IMR-90 (cell line): ENCODE data around the gene KIF13A. TPM values are rescaled to one million over a fixed set of nuclear protein-coding genes. Genes with fewer than 3 reads are reported as not detected.

Source experiments
- ATAC-seq: fragments of 200-7000 bp; cut with Tn5 transposase; 2 replicates; pipeline ENCODE4 v1.9.1; 2020; ENCODE audit warnings: low read depth, mild to moderate bottlenecking, moderate library complexity
- BruUV-seq: library from RNA; stranded (reverse); fragments of 400-500 nt; replicated peaks from 2 replicates; lab custom pipeline; 2021; lab: Mats Ljungman, UMichigan
- CTCF ChIA-PET: fragments of 300-600 bp; formaldehyde crosslinking; extraction: SDS; loops from one replicate; lab custom pipeline; 2021; ENCODE audit warnings: antibody characterized with exemption; lab: Yijun Ruan, JAX
- POLR2A ChIA-PET: fragments of 300-600 bp; sonication (Branson Sonifier 250); formaldehyde crosslinking; loops from one replicate; lab custom pipeline; 2022; ENCODE audit warnings: antibody characterized with exemption; ENCODE audit not compliant: unreplicated experiment; lab: Charles Lee
- DNase-seq: peaks from one replicate; pipeline ENCODE4 v3.0.0; 2013
- H2AFZ ChIP-seq: replicated peaks from 2 replicates; pipeline ENCODE3; 2013; ENCODE audit warnings: low read length, mild to moderate bottlenecking; ENCODE audit not compliant: poor library complexity
- H2AK5ac ChIP-seq: 2 replicates; pipeline ENCODE4 v1.6.1; 2013; ENCODE audit warnings: low read depth, low read length, inconsistent platforms
- H2AK9ac ChIP-seq: replicated peaks from 2 replicates; pipeline ENCODE3; 2013; ENCODE audit warnings: mild to moderate bottlenecking, low read depth, low read length, moderate library complexity; ENCODE audit not compliant: poor library complexity
- H2BK120ac ChIP-seq: 2 replicates; pipeline ENCODE4 v1.6.1; 2013; ENCODE audit warnings: low read depth, low read length, inconsistent platforms
- H2BK15ac ChIP-seq: 3 replicates; pipeline ENCODE4 v1.6.1; 2013; ENCODE audit warnings: low read depth, low read length, inconsistent platforms
- H2BK20ac ChIP-seq: 2 replicates; pipeline ENCODE4 v1.6.1; 2013; ENCODE audit warnings: low read depth, mild to moderate bottlenecking, inconsistent platforms, low read length, moderate library complexity
- H2BK5ac ChIP-seq: 2 replicates; pipeline ENCODE4 v1.6.1; 2013; ENCODE audit warnings: mild to moderate bottlenecking, low read depth, low read length, inconsistent platforms; ENCODE audit not compliant: poor library complexity, severe bottlenecking
- H3K14ac ChIP-seq: replicated peaks from 2 replicates; pipeline ENCODE4 v1.6.1; 2013; ENCODE audit warnings: low read depth, low read length, inconsistent platforms
- H3K18ac ChIP-seq: 2 replicates; pipeline ENCODE4 v1.6.1; 2013; ENCODE audit warnings: low read depth, low read length, control low read depth
- H3K23ac ChIP-seq: 2 replicates; pipeline ENCODE4 v1.6.1; 2013; ENCODE audit warnings: low read depth, low read length, inconsistent platforms
- H3K27ac ChIP-seq: 2 replicates; pipeline ENCODE4 v1.5.1; 2013; ENCODE audit warnings: mild to moderate bottlenecking, control low read depth, low read length; ENCODE audit not compliant: insufficient read depth
- H3K27me3 ChIP-seq: 2 replicates; pipeline ENCODE4 v1.6.1; 2013; ENCODE audit warnings: low read length; ENCODE audit not compliant: control insufficient read depth, insufficient read depth
- H3K36me3 ChIP-seq: 2 replicates; pipeline ENCODE4 v1.6.1; 2013; ENCODE audit warnings: low read length, mixed read lengths; ENCODE audit not compliant: control insufficient read depth, insufficient read depth
- H3K4ac ChIP-seq: 2 replicates; pipeline ENCODE4 v1.6.1; 2013; ENCODE audit warnings: low read depth, low read length, inconsistent platforms
- H3K4me1 ChIP-seq: 2 replicates; pipeline ENCODE4 v1.6.1; 2013; ENCODE audit warnings: low read length, mixed read lengths; ENCODE audit not compliant: control insufficient read depth, insufficient read depth
- H3K4me2 ChIP-seq: 2 replicates; pipeline ENCODE4 v1.6.1; 2013; ENCODE audit warnings: low read depth, mild to moderate bottlenecking, control low read depth, low read length, moderate library complexity
- H3K4me3 ChIP-seq: 2 replicates; pipeline ENCODE4 v1.5.1; 2013; ENCODE audit warnings: low read depth, mild to moderate bottlenecking, control low read depth, low read length, moderate library complexity; ENCODE audit not compliant: insufficient read depth
- H3K56ac ChIP-seq: 2 replicates; pipeline ENCODE4 v1.6.1; 2013; ENCODE audit warnings: low read length, inconsistent platforms; ENCODE audit not compliant: insufficient read depth; ENCODE audit errors: extremely low read depth
- H3K79me1 ChIP-seq, 2 experiments: 2 replicates each; pipeline ENCODE4 v1.6.1; 2013; ENCODE audit warnings: low read length in 2 of 2, inconsistent platforms in 1 of 2, low read depth in 1 of 2
- H3K9ac ChIP-seq: 2 replicates; pipeline ENCODE4 v1.6.1; 2013; ENCODE audit warnings: low read depth, low read length, control low read depth
- H3K9me1 ChIP-seq: 2 replicates; pipeline ENCODE4 v1.6.1; 2013; ENCODE audit warnings: low read length, inconsistent platforms; ENCODE audit not compliant: insufficient read depth
- H3K9me3 ChIP-seq: 2 replicates; pipeline ENCODE4 v1.6.1; 2013; ENCODE audit warnings: low read length; ENCODE audit not compliant: control insufficient read depth, insufficient read depth
- H4K20me1 ChIP-seq: 2 replicates; pipeline ENCODE4 v1.6.1; 2013; ENCODE audit warnings: low read length, inconsistent platforms; ENCODE audit not compliant: insufficient read depth
- H4K5ac ChIP-seq: 2 replicates; pipeline ENCODE4 v1.6.1; 2013; ENCODE audit warnings: mild to moderate bottlenecking, low read depth, low read length, control low read depth
- H4K8ac ChIP-seq, 2 experiments: 2 replicates each; pipeline ENCODE4 v1.6.1; 2013; ENCODE audit warnings: low read depth in 2 of 2, low read length in 2 of 2, control low read depth in 1 of 2, inconsistent platforms in 1 of 2
- H4K91ac ChIP-seq: 2 replicates; pipeline ENCODE4 v1.6.1; 2013; ENCODE audit warnings: low read depth, low read length, inconsistent platforms; ENCODE audit not compliant: insufficient read depth
- BHLHE40 ChIP-seq: fragments of 150-350 bp; IDR thresholded peaks from 2 replicates; pipeline ENCODE4 v1.6.1; 2016; ENCODE audit warnings: mild to moderate bottlenecking, low read depth, low read length
- CEBPB ChIP-seq: IDR thresholded peaks from 2 replicates; pipeline ENCODE4 v1.6.1; 2012; ENCODE audit warnings: low read depth, low read length, improper control_type of control experiment
- CHD1 ChIP-seq: IDR thresholded peaks from 2 replicates; pipeline ENCODE4 v1.6.1; 2012; ENCODE audit warnings: low read depth, low read length, improper control_type of control experiment
- FOS ChIP-seq: fragments of 150-350 bp; IDR thresholded peaks from 2 replicates; pipeline ENCODE4 v1.6.1; 2016; ENCODE audit warnings: low read depth, low read length
- MAFK ChIP-seq: IDR thresholded peaks from 2 replicates; pipeline ENCODE4 v1.6.1; 2012; ENCODE audit warnings: low read depth, low read length, improper control_type of control experiment
- MAZ ChIP-seq: IDR thresholded peaks from 2 replicates; pipeline ENCODE4 v1.6.1; 2012; ENCODE audit warnings: low read depth, mild to moderate bottlenecking, low read length, improper control_type of control experiment, moderate library complexity, borderline replicate concordance
- MXI1 ChIP-seq: IDR thresholded peaks from 2 replicates; pipeline ENCODE4 v1.6.1; 2012; ENCODE audit warnings: low read depth, mild to moderate bottlenecking, low read length, moderate library complexity, borderline replicate concordance
- NFE2L2 ChIP-seq: fragments of 150-350 bp; IDR thresholded peaks from 2 replicates; pipeline ENCODE4 v1.6.1; 2016; ENCODE audit warnings: low read depth, mild to moderate bottlenecking, low read length
- POLR2A ChIP-seq: IDR thresholded peaks from 2 replicates; pipeline ENCODE4 v1.6.1; 2012; ENCODE audit warnings: mild to moderate bottlenecking, low read depth, low read length
- RAD21 ChIP-seq: IDR thresholded peaks from 2 replicates; pipeline ENCODE4 v1.6.1; 2012; ENCODE audit warnings: low read length, improper control_type of control experiment
- RCOR1 ChIP-seq: IDR thresholded peaks from 2 replicates; pipeline ENCODE4 v1.6.1; 2012; ENCODE audit warnings: mild to moderate bottlenecking, low read length, improper control_type of control experiment; ENCODE audit not compliant: insufficient replicate concordance
- RFX5 ChIP-seq: IDR thresholded peaks from 2 replicates; pipeline ENCODE4 v1.8.0; 2012; ENCODE audit warnings: low read depth, mild to moderate bottlenecking, low read length, moderate library complexity
- SMC3 ChIP-seq: fragments of 150-350 bp; IDR thresholded peaks from 2 replicates; pipeline ENCODE4 v1.6.1; 2016; ENCODE audit warnings: low read depth, mild to moderate bottlenecking, antibody characterized with exemption, low read length, moderate library complexity
- WGBS, 2 experiments: methylation state at CpG; one replicate each; pipeline versions ENCODE4 v1.1.5 to v1.1.7; 2013; ENCODE audit warnings: missing lambda C conversion rate in 2 of 2; ENCODE audit not compliant: insufficient read length in 1 of 2; ENCODE audit errors: extremely low coverage in 2 of 2; 5-methylcytosine and 5-hydroxymethylcytosine counted together
- dilution Hi-C: fragments of 300-500 bp; cut with HindIII; formaldehyde crosslinking; loops from one replicate; pipeline ENCODE4 v1.14.3; 2018; ENCODE audit warnings: low sequenced_read_pairs; ENCODE audit not compliant: unreplicated experiment
- in situ Hi-C: fragments of 300-500 bp; cut with MboI; formaldehyde crosslinking; loops from 3 replicates; pipeline ENCODE4 v1.14.3; 2019; ENCODE audit warnings: low sequenced_read_pairs, inconsistent platforms, mixed read lengths
- intact Hi-C: fragments of 100-400 bp; cut with micrococcal nuclease; formaldehyde crosslinking; loops from 2 replicates; pipeline ENCODE4 v1.10.0; 2022
- polyA plus RNA-seq, 3 experiments: library from polyadenylated mRNA; depleted of rRNA; stranded (reverse); fragments of >200 nt; gene quantifications; 2 replicates each; pipeline ENCODE4 v1.2.3, GENCODE V29; 2012; ENCODE audit warnings: low replicate concordance in 1 of 3
- total RNA-seq: library from RNA; depleted of rRNA; stranded (reverse); fragments of >200 nt; gene quantifications from 2 replicates; pipeline ENCODE4 v1.2.3, GENCODE V29; 2012
- TF ChIP-seq, protein P1 (sequence below): conservative IDR thresholded peaks from 2 replicates; pipeline ENCODE4 v1.5.1; 2012; ENCODE audit warnings: mild to moderate bottlenecking, low read depth, low read length, improper control_type of control experiment
- TF ChIP-seq, protein P2 (sequence below): fragments of 150-350 bp; IDR thresholded peaks from 2 replicates; pipeline ENCODE4 v1.6.1; 2016; ENCODE audit warnings: low read depth, mild to moderate bottlenecking, low read length, moderate library complexity, borderline replicate concordance
- TF ChIP-seq, protein P3 (sequence below): fragments of 150-350 bp; IDR thresholded peaks from 2 replicates; pipeline ENCODE4 v1.6.1; 2017; ENCODE audit warnings: mild to moderate bottlenecking, antibody characterized with exemption, low read length, low read depth

KIF13A gene
- total and polyA plus RNA-seq, 2 of the 4 experiments (the other 2 are of a cell fraction): 23.3 to 51.8 TPM

DNA sequence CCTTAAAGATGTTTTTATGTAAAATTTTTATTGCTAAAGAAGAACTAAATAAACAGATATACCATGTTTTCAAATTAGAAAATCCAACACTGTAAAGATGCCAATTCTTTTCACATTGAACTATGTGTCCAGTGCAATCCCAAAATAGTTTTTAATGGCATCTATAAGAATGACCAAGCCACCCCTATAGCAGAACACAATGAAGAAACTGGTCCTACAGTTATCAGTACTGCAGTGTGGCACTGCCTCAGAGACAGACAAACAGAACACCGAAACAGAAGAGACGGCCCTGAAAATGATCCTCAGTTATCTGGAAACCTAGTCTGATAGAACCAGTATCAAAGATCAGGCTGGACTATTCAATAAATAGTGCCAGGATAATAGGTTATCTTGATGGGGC lies 41.9 kb downstream of the KIF13A start:
- Histone ChIP-seq H4K91ac (no peak overlapping the region), H3K4me2 (no peak overlapping the region), H2AFZ (no peak overlapping the region), H3K79me1 (peaks cover 27 to 64% of the 10 kb centered on the region in 2 experiments), H3K9ac (no peak overlapping the region), H3K4me1 (peaks cover 8% of the 10 kb centered on the region), H3K23ac (peak overlapping the region; percentile 31; the same call in 1 of the 2 replicates), H2AK5ac (no peak overlapping the region), H3K14ac (0 out of 2 replicates have a peak overlapping the region, but pooled peaks have one; percentile 52), H3K18ac (no peak overlapping the region), H4K5ac (no peak overlapping the region), H2BK120ac (no peak overlapping the region), H4K20me1 (no peaks in the 10 kb centered on the region; the same call in 1 of the 2 replicates), H3K9me3 (no peaks in the 10 kb centered on the region), H3K36me3 (no peaks in the 10 kb centered on the region), H3K27me3 (no peaks in the 10 kb centered on the region), H3K56ac (no peak overlapping the region), H2BK15ac (no peak overlapping the region), H2AK9ac (no peak overlapping the region), H2BK5ac (no peak overlapping the region), H3K27ac (no peak overlapping the region), H4K8ac (peak overlapping the region in 1 of 2 experiments; percentile 47; a peak in 1 of 4 replicates), H3K9me1 (peaks cover 3% of the 10 kb centered on the region; the same call in 1 of the 2 replicates), H3K4me3 (no peak overlapping the region), H3K4ac (no peak overlapping the region), H2BK20ac (no peak overlapping the region)
- no CpG with 5 or more reads among the region's 2 CpGs for WGBS, 2 experiments
- BruUV-seq: no TSS peak
- CTCF ChIA-PET: interaction anchor here (0.9 kb wide), 1 partner anchor 10 kb away, joined by 3 read pairs; no protein-coding TSS in a partner anchor
- intact Hi-C loops: no loop called here
- POLR2A ChIA-PET: no interaction called here
- in situ Hi-C loops: no loop called here
- no peak for TF ChIP-seq RCOR1
- no peak for TF ChIP-seq MAZ
- TF ChIP-seq, protein P1, sequence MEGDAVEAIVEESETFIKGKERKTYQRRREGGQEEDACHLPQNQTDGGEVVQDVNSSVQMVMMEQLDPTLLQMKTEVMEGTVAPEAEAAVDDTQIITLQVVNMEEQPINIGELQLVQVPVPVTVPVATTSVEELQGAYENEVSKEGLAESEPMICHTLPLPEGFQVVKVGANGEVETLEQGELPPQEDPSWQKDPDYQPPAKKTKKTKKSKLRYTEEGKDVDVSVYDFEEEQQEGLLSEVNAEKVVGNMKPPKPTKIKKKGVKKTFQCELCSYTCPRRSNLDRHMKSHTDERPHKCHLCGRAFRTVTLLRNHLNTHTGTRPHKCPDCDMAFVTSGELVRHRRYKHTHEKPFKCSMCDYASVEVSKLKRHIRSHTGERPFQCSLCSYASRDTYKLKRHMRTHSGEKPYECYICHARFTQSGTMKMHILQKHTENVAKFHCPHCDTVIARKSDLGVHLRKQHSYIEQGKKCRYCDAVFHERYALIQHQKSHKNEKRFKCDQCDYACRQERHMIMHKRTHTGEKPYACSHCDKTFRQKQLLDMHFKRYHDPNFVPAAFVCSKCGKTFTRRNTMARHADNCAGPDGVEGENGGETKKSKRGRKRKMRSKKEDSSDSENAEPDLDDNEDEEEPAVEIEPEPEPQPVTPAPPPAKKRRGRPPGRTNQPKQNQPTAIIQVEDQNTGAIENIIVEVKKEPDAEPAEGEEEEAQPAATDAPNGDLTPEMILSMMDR: no peak
- no peak for TF ChIP-seq CEBPB
- no peak for TF ChIP-seq FOS
- no peak for TF ChIP-seq RFX5
- no peak for TF ChIP-seq SMC3
- no peak for TF ChIP-seq BHLHE40
- TF ChIP-seq, protein P2, sequence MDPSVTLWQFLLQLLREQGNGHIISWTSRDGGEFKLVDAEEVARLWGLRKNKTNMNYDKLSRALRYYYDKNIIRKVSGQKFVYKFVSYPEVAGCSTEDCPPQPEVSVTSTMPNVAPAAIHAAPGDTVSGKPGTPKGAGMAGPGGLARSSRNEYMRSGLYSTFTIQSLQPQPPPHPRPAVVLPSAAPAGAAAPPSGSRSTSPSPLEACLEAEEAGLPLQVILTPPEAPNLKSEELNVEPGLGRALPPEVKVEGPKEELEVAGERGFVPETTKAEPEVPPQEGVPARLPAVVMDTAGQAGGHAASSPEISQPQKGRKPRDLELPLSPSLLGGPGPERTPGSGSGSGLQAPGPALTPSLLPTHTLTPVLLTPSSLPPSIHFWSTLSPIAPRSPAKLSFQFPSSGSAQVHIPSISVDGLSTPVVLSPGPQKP: no peak
- no peak for TF ChIP-seq MXI1
- TF ChIP-seq MAFK: no peak
- TF ChIP-seq, protein P3, sequence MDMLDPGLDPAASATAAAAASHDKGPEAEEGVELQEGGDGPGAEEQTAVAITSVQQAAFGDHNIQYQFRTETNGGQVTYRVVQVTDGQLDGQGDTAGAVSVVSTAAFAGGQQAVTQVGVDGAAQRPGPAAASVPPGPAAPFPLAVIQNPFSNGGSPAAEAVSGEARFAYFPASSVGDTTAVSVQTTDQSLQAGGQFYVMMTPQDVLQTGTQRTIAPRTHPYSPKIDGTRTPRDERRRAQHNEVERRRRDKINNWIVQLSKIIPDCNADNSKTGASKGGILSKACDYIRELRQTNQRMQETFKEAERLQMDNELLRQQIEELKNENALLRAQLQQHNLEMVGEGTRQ: no peak
- TF ChIP-seq RAD21: no peak
- TF ChIP-seq CHD1: no peak
- TF ChIP-seq NFE2L2: no peak
- no peak for TF ChIP-seq POLR2A
- DNase-seq (no peak), ATAC-seq (no peak)
- dilution Hi-C loops: no loop called here
